Loucy (cell line): ENCODE results near the gene C6.
"Not testable (repeated sequence)": the region's sequence is repeated elsewhere in the genome, so short reads cannot be mapped to it uniquely, and the experiment has no call there.

ENCODE experiments used
- H2AFZ ChIP-seq: fragments of 200-600 bp; sonication (generic); 2 replicates; pipeline ENCODE4 v1.6.0; 2016; ENCODE audit warnings: antibody characterized with exemption, mild to moderate bottlenecking, low read length, moderate library complexity
- H3F3A ChIP-seq: fragments of 200-600 bp; 2 replicates; pipeline ENCODE4 v1.6.0; 2016; ENCODE audit warnings: antibody characterized with exemption, low read depth, mild to moderate bottlenecking
- H3K27me3 ChIP-seq: fragments of 200-600 bp; sonication (generic); 2 replicates; pipeline ENCODE4 v1.6.1; 2014; ENCODE audit warnings: low read length, mild to moderate bottlenecking; ENCODE audit not compliant: insufficient read depth, poor library complexity, severe bottlenecking
- H3K36me3 ChIP-seq: fragments of 200-600 bp; sonication (generic); 2 replicates; pipeline ENCODE4 v1.6.1; 2016; ENCODE audit warnings: low read length; ENCODE audit not compliant: insufficient read depth
- H3K4me1 ChIP-seq: fragments of 200-600 bp; sonication (generic); 2 replicates; pipeline ENCODE4 v1.5.1; 2014; ENCODE audit warnings: low read length, mild to moderate bottlenecking; ENCODE audit not compliant: insufficient read depth, poor library complexity, severe bottlenecking
- H3K4me2 ChIP-seq: fragments of 200-600 bp; sonication (generic); 2 replicates; pipeline ENCODE4 v1.6.0; 2014; ENCODE audit warnings: antibody characterized with exemption, low read length, low read depth, mild to moderate bottlenecking; ENCODE audit not compliant: poor library complexity, severe bottlenecking
- H3K4me3 ChIP-seq: fragments of 200-600 bp; sonication (generic); 2 replicates; pipeline ENCODE4 v1.5.1; 2014; ENCODE audit warnings: low read length, mild to moderate bottlenecking, mixed read lengths; ENCODE audit not compliant: poor library complexity, severe bottlenecking
- H3K79me2 ChIP-seq: fragments of 200-600 bp; sonication (generic); 2 replicates; pipeline ENCODE4 v1.6.1; 2014; ENCODE audit warnings: low read length; ENCODE audit not compliant: insufficient read depth
- H3K9ac ChIP-seq: fragments of 200-600 bp; sonication (generic); 2 replicates; pipeline ENCODE4 v1.6.0; 2014; ENCODE audit warnings: mild to moderate bottlenecking, low read depth, low read length, moderate library complexity; ENCODE audit not compliant: poor library complexity, severe bottlenecking
- H3K9me2 ChIP-seq: fragments of 200-600 bp; sonication (generic); replicated peaks from 2 replicates; pipeline ENCODE4 v1.6.1; 2016; ENCODE audit warnings: low read depth, low read length, mixed read lengths
- H3K9me3 ChIP-seq: fragments of 200-600 bp; sonication (generic); 2 replicates; pipeline ENCODE4 v1.6.1; 2014; ENCODE audit warnings: mild to moderate bottlenecking, antibody characterized with exemption, low read length, low read depth; ENCODE audit not compliant: insufficient read depth
- H4K20me1 ChIP-seq: fragments of 200-600 bp; sonication (generic); 2 replicates; pipeline ENCODE4 v1.6.0; 2014; ENCODE audit warnings: antibody characterized with exemption, low read length, mild to moderate bottlenecking; ENCODE audit not compliant: insufficient read depth, poor library complexity, severe bottlenecking
- CTCF ChIP-seq: fragments of 200-600 bp; sonication (generic); conservative IDR thresholded peaks from 2 replicates; pipeline ENCODE4 v1.5.1; 2014; ENCODE audit warnings: mild to moderate bottlenecking, antibody characterized with exemption, low read length
- EZH2phosphoT487 ChIP-seq: fragments of 200-600 bp; IDR thresholded peaks from 2 replicates; pipeline ENCODE4 v1.6.1; 2018; ENCODE audit warnings: antibody characterized with exemption, mild to moderate bottlenecking, moderate library complexity, borderline replicate concordance

Gene C6

GRCh38 chr5:41214182-41214581, 850 bp upstream of the C6 start:
- H3K4me1 ChIP-seq: no peaks in the 10 kb centered on the region
- no peak overlapping the region for H3K9ac ChIP-seq
- H3F3A ChIP-seq: no peaks in the 10 kb centered on the region
- no peaks in the 10 kb centered on the region for H3K27me3 ChIP-seq
- TF ChIP-seq EZH2phosphoT487 (no peak), CTCF (no peak)
- no peaks in the 10 kb centered on the region for H3K9me3 ChIP-seq
- H3K4me2 ChIP-seq: no peak overlapping the region
- no peak overlapping the region for H3K4me3 ChIP-seq
- H3K36me3 ChIP-seq: no peaks in the 10 kb centered on the region
- no peaks in the 10 kb centered on the region for H3K79me2 ChIP-seq
- no peaks in the 10 kb centered on the region for H3K9me2 ChIP-seq
- H4K20me1 ChIP-seq: no peaks in the 10 kb centered on the region
- no peak overlapping the region for H2AFZ ChIP-seq

- H3K9me2 ChIP-seq: no peaks in the 10 kb centered on the region
- no peaks in the 10 kb centered on the region for H3K27me3 ChIP-seq
- no peaks in the 10 kb centered on the region for H4K20me1 ChIP-seq
- no peaks in the 10 kb centered on the region for H3K79me2 ChIP-seq
- no peak overlapping the region for H3K4me2 ChIP-seq
- H3K9me3 ChIP-seq: no peaks in the 10 kb centered on the region
- H3F3A ChIP-seq: no peaks in the 10 kb centered on the region
- H3K4me1 ChIP-seq: no peaks in the 10 kb centered on the region
- no peak overlapping the region for H3K9ac ChIP-seq
- no peak overlapping the region for H3K4me3 ChIP-seq
- no peak overlapping the region for H2AFZ ChIP-seq
- TF ChIP-seq CTCF (no peak), EZH2phosphoT487 (no peak)
- H3K36me3 ChIP-seq: no peaks in the 10 kb centered on the region
These were observed 397 bp downstream of the C6 start for GRCh38 chr5:41212935-41213334.

DNA sequence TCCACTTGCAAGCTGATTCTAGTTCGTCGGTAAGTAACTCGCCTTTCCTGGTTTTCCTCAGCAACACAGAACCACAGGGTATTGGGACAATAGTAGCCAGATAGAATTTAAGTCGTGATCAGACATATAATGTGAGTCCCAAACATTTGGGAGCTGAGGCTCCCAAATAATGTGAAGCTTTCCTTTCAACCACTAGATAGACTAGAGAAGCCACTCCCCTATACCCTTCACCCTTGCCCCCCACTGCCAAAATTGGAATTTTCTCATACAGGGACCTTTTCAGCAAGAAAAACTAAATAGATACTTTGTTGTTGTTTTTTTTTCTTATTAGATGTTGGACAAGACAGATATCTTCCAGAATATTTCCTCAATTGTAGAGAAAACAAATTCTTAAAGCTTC, 1.9 kb downstream of the C6 start:
- H2AFZ ChIP-seq: no peak overlapping the region
- no peaks in the 10 kb centered on the region for H4K20me1 ChIP-seq
- TF ChIP-seq CTCF (no peak), EZH2phosphoT487 (no peak)
- no peaks in the 10 kb centered on the region for H3K79me2 ChIP-seq
- no peaks in the 10 kb centered on the region for H3K36me3 ChIP-seq
- H3K9ac ChIP-seq: no peak overlapping the region
- no peak overlapping the region for H3K4me2 ChIP-seq
- no peaks in the 10 kb centered on the region for H3K4me1 ChIP-seq
- no peak overlapping the region for H3K4me3 ChIP-seq
- no peaks in the 10 kb centered on the region for H3K9me2 ChIP-seq
- H3K27me3 ChIP-seq: no peaks in the 10 kb centered on the region
- H3K9me3 ChIP-seq: no peaks in the 10 kb centered on the region
- no peaks in the 10 kb centered on the region for H3F3A ChIP-seq

DNA sequence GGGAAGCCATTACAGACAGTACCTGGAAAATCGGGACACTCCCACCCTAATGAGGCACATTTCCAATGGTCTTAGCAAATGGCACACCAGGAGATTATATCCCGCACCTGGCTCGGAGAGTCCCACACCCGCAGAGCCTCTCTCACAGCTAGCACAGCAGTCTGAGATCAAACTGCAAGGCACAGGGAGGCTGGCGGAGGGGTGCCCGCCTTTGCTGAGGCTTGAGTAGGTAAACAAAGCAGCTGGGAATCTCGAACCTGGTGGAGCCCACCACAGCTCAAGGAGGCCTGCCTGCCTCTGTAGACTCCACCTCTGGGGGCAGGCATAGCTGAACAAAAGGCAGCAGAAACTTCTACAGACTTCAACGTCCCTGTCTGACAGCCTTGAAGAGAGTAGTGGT, 7.9 kb downstream of the C6 start:
- H3K4me1 ChIP-seq, H3K9me3 ChIP-seq, H3K4me2 ChIP-seq, H3K4me3 ChIP-seq, H3K36me3 ChIP-seq, H2AFZ ChIP-seq, H3K9me2 ChIP-seq, H3F3A ChIP-seq, H3K27me3 ChIP-seq, H3K79me2 ChIP-seq, H3K9ac ChIP-seq, H4K20me1 ChIP-seq: not testable (repeated sequence)
